Measurements from ENCODE around the gene TNS1.

Gene TNS1

GRCh38 chr2:217849154-217849975, 153.4 kb downstream of the TNS1 start:
- DNase-seq (ENCODE audit: low spot score), result peak; percentile 61

GRCh38 chr2:217848351-217848957, 154.3 kb downstream of the TNS1 start:
- no peak for DNase-seq (ENCODE audit: low spot score)

- DNase-seq (ENCODE audit: low spot score), result no peak
These were observed 155.0 kb downstream of the TNS1 start for GRCh38 chr2:217847552-217848350.

DNA sequence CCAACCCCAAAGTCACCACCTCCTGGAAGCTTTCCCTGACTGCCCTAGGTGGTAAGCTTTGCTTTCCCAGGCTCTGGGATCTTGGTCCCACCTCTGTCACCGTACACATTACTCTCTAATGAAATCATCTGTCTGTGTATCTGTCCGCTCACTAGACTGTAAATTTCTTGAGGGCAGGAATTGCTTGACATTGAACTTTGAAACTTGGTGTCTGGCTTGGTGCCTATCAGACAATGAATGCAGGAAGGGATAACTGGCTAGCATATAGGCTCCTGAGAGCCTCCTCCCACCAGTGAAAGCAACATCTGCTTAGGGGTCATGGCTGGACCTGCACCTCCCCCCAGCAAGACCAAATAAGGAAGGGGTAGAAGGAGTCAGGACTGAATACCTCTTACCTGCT, 155.7 kb downstream of the TNS1 start:
- no peak for DNase-seq (ENCODE audit: low spot score)

GRCh38 chr2:217846321-217846743, 156.5 kb downstream of the TNS1 start:
- peak; percentile 33 for DNase-seq (ENCODE audit: low spot score)

GRCh38 chr2:217845301-217845700, 157.5 kb downstream of the TNS1 start:
- DNase-seq (ENCODE audit: low spot score), result no peak

- no peak for DNase-seq (ENCODE audit: low spot score)
These were observed 158.1 kb downstream of the TNS1 start for GRCh38 chr2:217844696-217845095.

- no peak for DNase-seq (ENCODE audit: low spot score)
These were observed 159.5 kb downstream of the TNS1 start for GRCh38 chr2:217843324-217843723.

DNA sequence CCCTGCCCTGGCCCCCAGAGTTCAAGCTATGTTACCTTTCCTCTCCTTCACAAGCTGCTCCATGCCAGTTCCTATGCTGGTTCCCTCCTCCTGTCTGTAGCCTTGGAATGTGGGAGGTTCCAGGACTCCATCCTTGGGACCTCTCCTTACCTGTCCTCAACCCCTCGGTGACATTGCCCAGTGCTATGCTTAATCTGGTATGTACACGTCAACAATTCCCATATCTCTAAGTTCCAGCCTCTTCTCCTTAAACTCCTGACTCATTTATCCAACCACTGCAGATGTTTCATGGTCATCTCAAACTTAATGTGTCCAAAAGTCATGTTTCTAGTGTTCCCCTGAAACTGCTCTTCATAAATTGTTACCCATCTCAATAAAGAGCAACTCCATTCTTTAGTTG, 160.8 kb downstream of the TNS1 start:
- DNase-seq (ENCODE audit: low spot score), result no peak

DNA sequence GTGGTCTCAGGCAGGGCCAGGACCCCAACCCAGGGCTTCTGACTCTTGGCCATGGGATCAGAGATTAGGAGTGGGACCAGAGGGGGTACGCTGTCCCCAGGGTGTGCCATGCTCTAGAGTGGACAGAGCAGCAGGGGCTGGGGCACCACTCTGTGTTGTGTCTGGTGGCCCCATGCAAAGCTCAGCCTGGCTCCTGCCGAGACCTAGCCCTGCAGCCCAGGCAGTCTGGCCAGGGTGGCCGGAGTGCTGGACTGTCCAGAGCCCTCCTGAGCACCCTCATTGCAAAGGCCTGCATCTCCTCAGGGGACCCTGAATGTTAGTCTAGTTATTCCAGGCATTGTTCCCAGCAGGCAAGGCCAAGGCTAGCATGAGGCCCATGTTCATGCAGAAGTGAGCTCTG, 162.3 kb downstream of the TNS1 start:
- no peak for DNase-seq (ENCODE audit: low spot score)

GRCh38 chr2:217839750-217840107, 163.1 kb downstream of the TNS1 start:
- no peak for DNase-seq (ENCODE audit: low spot score)

- no peak for DNase-seq (ENCODE audit: low spot score)
These were observed 163.6 kb downstream of the TNS1 start for GRCh38 chr2:217839073-217839749.

- DNase-seq (ENCODE audit: low spot score), result no peak
These were observed 164.4 kb downstream of the TNS1 start for GRCh38 chr2:217838409-217838831.

- no peak for DNase-seq (ENCODE audit: low spot score)
These were observed 165.3 kb downstream of the TNS1 start for GRCh38 chr2:217837530-217837929.

- DNase-seq (ENCODE audit: low spot score), result peak; percentile 80
These were observed 165.8 kb downstream of the TNS1 start for GRCh38 chr2:217836901-217837491.

- DNase-seq (ENCODE audit: low spot score), result peak; percentile 87
These were observed 166.6 kb downstream of the TNS1 start for GRCh38 chr2:217835931-217836891.

- DNase-seq (ENCODE audit: low spot score), result no peak
These were observed 167.9 kb downstream of the TNS1 start for GRCh38 chr2:217834744-217835513.

- no peak for DNase-seq (ENCODE audit: low spot score)
These were observed 168.7 kb downstream of the TNS1 start for GRCh38 chr2:217834057-217834620.

DNA sequence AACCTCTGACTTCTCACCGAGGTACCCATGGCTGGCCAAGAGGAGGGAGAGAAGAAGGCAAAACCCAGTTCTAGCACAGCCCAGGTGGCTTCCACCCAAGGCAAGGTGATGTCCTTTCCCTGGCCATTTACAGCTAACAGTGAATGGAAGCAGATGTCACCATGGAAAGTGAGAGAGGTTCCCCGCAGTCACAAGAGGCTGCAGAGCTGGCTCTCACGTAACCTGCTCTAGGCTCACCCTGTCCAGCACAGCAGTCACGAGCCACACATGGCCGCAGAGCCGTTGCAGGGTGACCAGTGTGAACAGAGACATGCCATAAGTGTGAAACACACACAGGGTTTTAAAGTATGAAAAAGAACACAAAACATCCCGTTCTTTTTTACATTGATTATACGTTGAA, 169.4 kb downstream of the TNS1 start:
- DNase-seq (ENCODE audit: low spot score), result no peak

- DNase-seq (ENCODE audit: low spot score), result no peak
These were observed 169.8 kb downstream of the TNS1 start for GRCh38 chr2:217832987-217833386.
